Measurements from ENCODE around the gene CSH1.
"Not testable (repeated sequence)": the region's sequence is repeated elsewhere in the genome, so short reads cannot be mapped to it uniquely, and the experiment has no call there.

DNA sequence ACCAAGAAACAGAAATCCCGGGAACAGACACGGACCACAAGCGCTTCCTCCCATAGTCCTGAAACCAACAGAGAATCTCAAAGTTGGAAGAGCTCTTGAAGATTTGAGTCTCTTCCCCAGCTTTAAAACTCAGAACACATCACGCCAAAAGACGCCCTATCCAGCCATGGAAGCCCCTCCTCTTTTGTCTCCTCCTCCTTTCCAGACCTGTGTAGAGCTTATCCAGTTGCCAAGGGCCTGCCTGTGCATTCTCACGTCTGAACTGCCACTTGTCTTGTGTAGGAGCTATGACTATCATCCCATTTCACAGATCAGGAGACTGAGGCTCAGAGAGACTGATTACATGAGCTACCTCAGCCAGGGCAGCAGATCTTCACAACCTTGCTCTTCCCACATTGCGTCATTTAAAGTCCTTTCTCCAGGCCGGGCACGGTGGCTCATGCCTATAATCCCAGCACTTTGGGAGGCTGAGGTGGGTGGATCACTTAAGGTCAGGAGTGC is 13.7 kb downstream of the CSH1 start:
- TF ChIP-seq, protein P1, sequence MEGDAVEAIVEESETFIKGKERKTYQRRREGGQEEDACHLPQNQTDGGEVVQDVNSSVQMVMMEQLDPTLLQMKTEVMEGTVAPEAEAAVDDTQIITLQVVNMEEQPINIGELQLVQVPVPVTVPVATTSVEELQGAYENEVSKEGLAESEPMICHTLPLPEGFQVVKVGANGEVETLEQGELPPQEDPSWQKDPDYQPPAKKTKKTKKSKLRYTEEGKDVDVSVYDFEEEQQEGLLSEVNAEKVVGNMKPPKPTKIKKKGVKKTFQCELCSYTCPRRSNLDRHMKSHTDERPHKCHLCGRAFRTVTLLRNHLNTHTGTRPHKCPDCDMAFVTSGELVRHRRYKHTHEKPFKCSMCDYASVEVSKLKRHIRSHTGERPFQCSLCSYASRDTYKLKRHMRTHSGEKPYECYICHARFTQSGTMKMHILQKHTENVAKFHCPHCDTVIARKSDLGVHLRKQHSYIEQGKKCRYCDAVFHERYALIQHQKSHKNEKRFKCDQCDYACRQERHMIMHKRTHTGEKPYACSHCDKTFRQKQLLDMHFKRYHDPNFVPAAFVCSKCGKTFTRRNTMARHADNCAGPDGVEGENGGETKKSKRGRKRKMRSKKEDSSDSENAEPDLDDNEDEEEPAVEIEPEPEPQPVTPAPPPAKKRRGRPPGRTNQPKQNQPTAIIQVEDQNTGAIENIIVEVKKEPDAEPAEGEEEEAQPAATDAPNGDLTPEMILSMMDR (IDR thresholded peaks at IDR 0.05), result not testable (repeated sequence)
- not testable (repeated sequence) for TF ChIP-seq POLR2A (IDR thresholded peaks at IDR 0.05)
